Prostate gland (tissue), 2 donors: Measurements from ENCODE around the gene C3orf38. TPM values are rescaled to one million over a fixed set of nuclear protein-coding genes. Genes with fewer than 3 reads are reported as not detected.

Source experiments
- total RNA-seq, 2 donors: library from RNA; depleted of rRNA; stranded (reverse); fragments of >200 nt; gene quantifications; one replicate each; pipeline ENCODE4 v1.1.0, GENCODE V29; 2016

The C3orf38 gene
- total RNA-seq, 2 donors from 2014 or later: 16.0 to 33.3 TPM

Other genes starting within 250 kb of the C3orf38 start
- gene CGGBP1, start 91.0 kb upstream of the C3orf38 start, total RNA-seq: 10 to 100 TPM; 48.9 to 57.6 TPM
- gene ZNF654, start 90.7 kb upstream of the C3orf38 start, total RNA-seq: 10 to 100 TPM; 12.5 to 18.1 TPM